Right lobe of liver (tissue), 4 donors: ENCODE results near the gene ATM.

Experiments used
- POLR2A ChIP-seq: fragments of 450-650 bp; IDR thresholded peaks from one replicate; pipeline ENCODE4 v1.6.1; 2017; ENCODE audit warnings: antibody characterized with exemption, mild to moderate bottlenecking
- TF ChIP-seq, protein P1 (sequence below), 4 donors: fragments of 200-600 bp in 3 of 4; fragments of 450-650 bp in 1 of 4; IDR thresholded peaks; one replicate each; pipeline versions ENCODE4 v1.5.1 to v1.8.0; 2016 to 2022; ENCODE audit warnings: antibody characterized with exemption in 4 of 4, mild to moderate bottlenecking in 2 of 4
- donor health status: DM: no; HTN: no; CAD: no.
- donor health status: DM: no; HTN: no; CAD: no.
- donor health status: DM: no; HTN: yes; CAD: no.

DNA sequence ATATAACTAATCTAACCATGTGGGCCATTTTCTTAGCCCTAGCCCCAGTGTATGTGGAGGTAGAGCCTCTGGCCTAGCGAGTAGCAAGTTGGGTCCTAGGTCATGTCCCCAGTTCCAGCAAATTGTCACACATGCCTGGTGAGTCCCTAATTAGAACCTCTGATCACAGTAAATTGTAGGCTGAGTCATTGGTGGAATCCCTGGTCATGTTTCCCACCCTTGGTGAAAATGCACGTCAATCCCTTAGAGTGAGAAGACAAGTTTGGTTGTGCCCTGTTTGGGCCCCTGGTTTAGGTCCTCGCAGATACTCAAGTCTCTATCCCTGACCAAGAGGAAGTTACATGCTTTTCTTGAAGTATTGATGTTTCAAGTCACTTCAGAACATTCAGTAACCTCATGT, 46.7 kb downstream of the ATM start:
- TF ChIP-seq, protein P1, sequence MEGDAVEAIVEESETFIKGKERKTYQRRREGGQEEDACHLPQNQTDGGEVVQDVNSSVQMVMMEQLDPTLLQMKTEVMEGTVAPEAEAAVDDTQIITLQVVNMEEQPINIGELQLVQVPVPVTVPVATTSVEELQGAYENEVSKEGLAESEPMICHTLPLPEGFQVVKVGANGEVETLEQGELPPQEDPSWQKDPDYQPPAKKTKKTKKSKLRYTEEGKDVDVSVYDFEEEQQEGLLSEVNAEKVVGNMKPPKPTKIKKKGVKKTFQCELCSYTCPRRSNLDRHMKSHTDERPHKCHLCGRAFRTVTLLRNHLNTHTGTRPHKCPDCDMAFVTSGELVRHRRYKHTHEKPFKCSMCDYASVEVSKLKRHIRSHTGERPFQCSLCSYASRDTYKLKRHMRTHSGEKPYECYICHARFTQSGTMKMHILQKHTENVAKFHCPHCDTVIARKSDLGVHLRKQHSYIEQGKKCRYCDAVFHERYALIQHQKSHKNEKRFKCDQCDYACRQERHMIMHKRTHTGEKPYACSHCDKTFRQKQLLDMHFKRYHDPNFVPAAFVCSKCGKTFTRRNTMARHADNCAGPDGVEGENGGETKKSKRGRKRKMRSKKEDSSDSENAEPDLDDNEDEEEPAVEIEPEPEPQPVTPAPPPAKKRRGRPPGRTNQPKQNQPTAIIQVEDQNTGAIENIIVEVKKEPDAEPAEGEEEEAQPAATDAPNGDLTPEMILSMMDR (IDR thresholded peaks at IDR 0.05): no peak
- no peak for TF ChIP-seq POLR2A
